Suprapubic skin (tissue), 4 donors: Measurements from ENCODE around the gene KANSL1. TPM values are rescaled to one million over a fixed set of nuclear protein-coding genes. Genes with fewer than 3 reads are reported as not detected.

Experiments
- DNase-seq, 2 donors: peaks; one replicate each; pipeline ENCODE4 v3.0.0-alpha.2; 2019; ENCODE audit warnings: low spot score in 2 of 2
- H3K27ac ChIP-seq: fragments of 200-600 bp; sonication (generic); one replicate; pipeline ENCODE4 v1.5.1; 2019
- H3K27me3 ChIP-seq: fragments of 200-600 bp; sonication (generic); one replicate; pipeline ENCODE4 v1.5.1; 2019
- H3K36me3 ChIP-seq: fragments of 200-600 bp; sonication (generic); one replicate; pipeline ENCODE4 v1.5.1; 2019
- H3K4me1 ChIP-seq: fragments of 200-600 bp; sonication (generic); one replicate; pipeline ENCODE4 v1.5.1; 2019
- H3K4me3 ChIP-seq: fragments of 200-600 bp; sonication (generic); one replicate; pipeline ENCODE4 v1.5.1; 2019; ENCODE audit warnings: mild to moderate bottlenecking
- H3K9me3 ChIP-seq: fragments of 200-600 bp; sonication (generic); one replicate; pipeline ENCODE4 v1.5.1; 2019
- EP300 ChIP-seq: sonication (generic); formaldehyde crosslinking; IDR thresholded peaks from one replicate; pipeline ENCODE4 v1.6.1; 2017; ENCODE audit warnings: antibody characterized with exemption
- POLR2A ChIP-seq, 2 donors: fragments of 450-650 bp; IDR thresholded peaks; one replicate each; pipeline ENCODE4 v1.6.1; 2017; ENCODE audit warnings: antibody characterized with exemption in 2 of 2, mild to moderate bottlenecking in 2 of 2, moderate library complexity in 2 of 2
- POLR2AphosphoS5 ChIP-seq, 3 donors: sonication (generic); formaldehyde crosslinking; IDR thresholded peaks; one replicate each; pipeline ENCODE4 v1.6.1; 2017; ENCODE audit warnings: antibody characterized with exemption in 3 of 3
- WGBS: methylation state at CpG from one replicate; pipeline ENCODE4 v1.1.5; 2018; 5-methylcytosine and 5-hydroxymethylcytosine counted together
- total RNA-seq, 4 donors: library from RNA; depleted of rRNA; stranded (reverse); fragments of >200 nt; gene quantifications; one replicate each; pipeline ENCODE4 v1.1.0, GENCODE V29; 2016
- TF ChIP-seq, protein P1 (sequence below), 2 donors: fragments of 200-600 bp in 1 of 2; fragments of 450-650 bp in 1 of 2; sonication (generic) in 1 of 2; IDR thresholded peaks; one replicate each; pipeline ENCODE4 v1.5.1; 2016 to 2019; ENCODE audit warnings: antibody characterized with exemption in 2 of 2, mild to moderate bottlenecking in 1 of 2, moderate library complexity in 1 of 2

The KANSL1 gene
- total RNA-seq, 4 donors from 2014 or later: 68.2 to 187 (median 79.0) TPM

DNA sequence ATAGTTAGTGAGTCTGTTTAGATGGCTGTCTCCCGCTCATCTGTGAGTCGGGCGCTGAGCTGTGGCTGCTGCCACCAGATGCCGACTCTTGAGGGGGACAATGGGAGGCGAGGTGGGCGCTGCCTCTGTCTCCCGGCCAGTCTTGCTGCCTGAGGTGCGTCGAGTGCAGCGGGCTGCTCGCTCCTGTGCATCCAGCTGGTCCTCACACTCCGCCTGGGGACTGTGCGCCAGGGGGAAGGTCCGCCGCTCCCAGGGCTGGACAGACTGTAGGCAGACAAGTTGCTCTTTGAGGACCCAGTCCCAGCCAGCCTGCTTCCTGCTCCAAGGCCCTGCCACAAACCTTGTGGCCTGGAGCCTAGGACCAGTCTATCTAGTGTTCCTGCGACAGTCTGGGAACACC is 161.8 kb downstream of the KANSL1 start:
- Histone ChIP-seq H3K27ac (no peak overlapping the region), H3K4me3 (no peak overlapping the region), H3K4me1 (no peaks in the 10 kb centered on the region), H3K36me3 (peaks cover 80% of the 10 kb centered on the region), H3K9me3 (no peaks in the 10 kb centered on the region), H3K27me3 (no peaks in the 10 kb centered on the region)
- WGBS: 80% methylated on average over 4 of the region's 16 CpGs
- TF ChIP-seq EP300 (no peak), POLR2A (IDR thresholded peaks at IDR 0.05) (no peak), POLR2AphosphoS5 (IDR thresholded peaks at IDR 0.05) (no peak)
- TF ChIP-seq, protein P1, sequence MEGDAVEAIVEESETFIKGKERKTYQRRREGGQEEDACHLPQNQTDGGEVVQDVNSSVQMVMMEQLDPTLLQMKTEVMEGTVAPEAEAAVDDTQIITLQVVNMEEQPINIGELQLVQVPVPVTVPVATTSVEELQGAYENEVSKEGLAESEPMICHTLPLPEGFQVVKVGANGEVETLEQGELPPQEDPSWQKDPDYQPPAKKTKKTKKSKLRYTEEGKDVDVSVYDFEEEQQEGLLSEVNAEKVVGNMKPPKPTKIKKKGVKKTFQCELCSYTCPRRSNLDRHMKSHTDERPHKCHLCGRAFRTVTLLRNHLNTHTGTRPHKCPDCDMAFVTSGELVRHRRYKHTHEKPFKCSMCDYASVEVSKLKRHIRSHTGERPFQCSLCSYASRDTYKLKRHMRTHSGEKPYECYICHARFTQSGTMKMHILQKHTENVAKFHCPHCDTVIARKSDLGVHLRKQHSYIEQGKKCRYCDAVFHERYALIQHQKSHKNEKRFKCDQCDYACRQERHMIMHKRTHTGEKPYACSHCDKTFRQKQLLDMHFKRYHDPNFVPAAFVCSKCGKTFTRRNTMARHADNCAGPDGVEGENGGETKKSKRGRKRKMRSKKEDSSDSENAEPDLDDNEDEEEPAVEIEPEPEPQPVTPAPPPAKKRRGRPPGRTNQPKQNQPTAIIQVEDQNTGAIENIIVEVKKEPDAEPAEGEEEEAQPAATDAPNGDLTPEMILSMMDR (IDR thresholded peaks at IDR 0.05): no peak
- no peak for DNase-seq

DNA sequence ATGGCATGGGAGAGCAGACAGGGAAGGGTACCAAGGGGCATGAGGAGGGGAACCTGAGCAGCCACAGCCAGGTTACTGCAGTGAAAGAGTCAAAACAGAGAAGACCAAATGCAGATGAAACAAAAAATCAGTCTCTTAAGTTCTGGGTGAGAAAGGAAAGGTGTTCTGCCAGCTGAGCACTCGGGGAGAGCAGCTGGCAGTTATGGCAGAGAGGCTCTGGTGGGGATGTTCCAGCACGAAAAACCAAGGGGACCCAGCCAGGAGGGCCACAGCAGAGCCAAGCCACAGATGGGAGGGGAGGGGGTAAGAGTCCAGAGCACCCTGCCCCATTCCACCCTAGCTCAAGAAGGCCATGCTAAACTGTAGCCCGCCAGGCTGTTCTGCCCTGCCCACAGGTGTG is 162.5 kb downstream of the KANSL1 start:
- no peak overlapping the region for H3K4me3 ChIP-seq
- TF ChIP-seq POLR2A (IDR thresholded peaks at IDR 0.05) (no peak), POLR2AphosphoS5 (IDR thresholded peaks at IDR 0.05) (no peak), EP300 (no peak)
- TF ChIP-seq, protein P1 (IDR thresholded peaks at IDR 0.05): no peak
- DNase-seq: no peak

DNA sequence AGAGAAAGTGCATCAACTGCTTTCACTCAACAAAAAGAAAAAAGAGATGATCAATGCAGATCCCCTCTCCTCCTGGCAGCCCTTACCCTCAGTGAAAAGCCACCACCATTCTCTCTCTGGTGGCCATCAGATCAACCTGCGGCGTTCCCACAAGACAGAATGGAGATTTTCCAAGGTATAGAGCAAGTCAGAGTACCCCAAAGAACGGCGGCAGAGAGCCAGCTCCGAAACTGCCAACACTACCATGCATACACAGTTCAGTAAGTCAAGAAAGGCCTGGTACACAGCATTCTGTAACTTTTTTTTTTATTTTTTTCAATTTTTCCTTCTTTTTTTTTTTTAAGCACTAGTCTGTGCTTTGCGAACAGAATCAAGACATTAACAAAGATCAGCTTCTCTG is 163.6 kb downstream of the KANSL1 start:
- no peak overlapping the region for H3K27ac ChIP-seq
- 97% methylated on average over 6 of the region's 6 CpGs for WGBS
- no peak for TF ChIP-seq POLR2A (IDR thresholded peaks at IDR 0.05)
- TF ChIP-seq, protein P1 (IDR thresholded peaks at IDR 0.05): no peak
- TF ChIP-seq EP300: no peak
- TF ChIP-seq POLR2AphosphoS5 (IDR thresholded peaks at IDR 0.05): no peak

More for the DNA sequence above, 162.5 kb downstream of the KANSL1 start:
- Histone ChIP-seq H3K36me3 (peaks cover 78% of the 10 kb centered on the region), H3K27ac (no peak overlapping the region), H3K4me1 (no peaks in the 10 kb centered on the region), H3K27me3 (no peaks in the 10 kb centered on the region), H3K9me3 (no peaks in the 10 kb centered on the region)
- 66% methylated on average over 3 of the region's 3 CpGs for WGBS

DNA sequence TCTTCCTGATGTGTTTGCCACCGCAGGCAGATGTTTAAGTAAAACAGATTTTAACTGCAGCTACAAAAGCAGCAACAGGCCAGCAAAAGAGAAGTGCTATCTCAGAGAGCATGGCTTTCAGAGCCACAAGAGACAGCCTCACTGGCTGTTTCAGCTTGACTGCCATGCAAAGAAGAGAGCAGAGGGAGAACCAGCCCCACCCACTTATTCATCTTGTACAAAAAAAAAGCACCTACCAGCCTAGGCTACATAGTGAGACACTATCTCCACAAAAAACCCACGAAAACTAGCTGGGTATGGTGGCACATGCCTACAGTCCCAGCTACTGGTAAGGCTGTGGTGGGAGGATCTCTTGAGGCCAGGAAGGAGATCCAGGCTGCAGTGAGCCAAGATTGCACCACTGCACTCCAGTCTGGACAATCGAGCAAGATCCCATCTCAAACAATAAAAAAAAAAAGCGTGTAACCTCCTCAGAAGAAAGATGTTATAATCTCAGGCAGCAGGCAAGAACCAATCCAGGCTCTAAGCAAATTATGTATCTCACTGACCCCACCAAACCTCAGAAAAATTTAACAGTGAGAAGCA is 164.2 kb downstream of the KANSL1 start:
- TF ChIP-seq POLR2A (IDR thresholded peaks at IDR 0.05) (no peak), POLR2AphosphoS5 (IDR thresholded peaks at IDR 0.05) (no peak), EP300 (no peak)
- TF ChIP-seq, protein P1 (IDR thresholded peaks at IDR 0.05): no peak
- DNase-seq: no peak
- Histone ChIP-seq H3K4me1 (peaks cover 3% of the 10 kb centered on the region), H3K4me3 (no peak overlapping the region), H3K36me3 (peaks cover 73% of the 10 kb centered on the region), H3K27me3 (no peaks in the 10 kb centered on the region), H3K27ac (no peak overlapping the region), H3K9me3 (no peaks in the 10 kb centered on the region)
- 74% methylated on average over 4 of the region's 4 CpGs for WGBS

More for the DNA sequence above, 163.6 kb downstream of the KANSL1 start:
- H3K36me3 ChIP-seq: peaks cover 77% of the 10 kb centered on the region
- H3K9me3 ChIP-seq: no peaks in the 10 kb centered on the region
- no peak for DNase-seq
- peaks cover 3% of the 10 kb centered on the region for H3K4me1 ChIP-seq
- H3K4me3 ChIP-seq: no peak overlapping the region
- no peaks in the 10 kb centered on the region for H3K27me3 ChIP-seq

DNA sequence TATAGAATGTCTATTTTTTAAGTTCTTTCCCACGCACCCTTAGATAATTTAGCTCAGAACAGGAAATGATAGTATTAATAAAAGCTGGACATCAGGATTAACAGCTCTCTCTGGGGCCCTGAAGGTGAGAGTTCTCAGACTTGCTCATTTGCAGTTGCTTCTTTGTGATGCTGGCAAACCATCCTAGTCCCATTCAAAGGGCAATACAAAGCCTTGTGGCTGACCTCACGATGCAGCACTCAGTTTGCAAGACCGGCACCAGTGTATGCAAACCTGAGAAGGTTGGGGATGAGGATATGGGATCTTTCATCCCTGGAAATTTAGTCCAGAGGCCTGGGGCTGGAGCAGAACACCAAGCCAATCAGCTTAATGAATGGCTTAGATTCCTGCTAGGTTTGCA is 164.9 kb downstream of the KANSL1 start:
- H3K36me3 ChIP-seq: peaks cover 66% of the 10 kb centered on the region
- TF ChIP-seq POLR2A (IDR thresholded peaks at IDR 0.05) (no peak), EP300 (no peak), POLR2AphosphoS5 (IDR thresholded peaks at IDR 0.05) (no peak)
- TF ChIP-seq, protein P1 (IDR thresholded peaks at IDR 0.05): no peak
- H3K9me3 ChIP-seq: no peaks in the 10 kb centered on the region
- H3K27ac ChIP-seq: no peak overlapping the region
- no peak overlapping the region for H3K4me3 ChIP-seq
- H3K4me1 ChIP-seq: peaks cover 3% of the 10 kb centered on the region
- DNase-seq: no peak
- H3K27me3 ChIP-seq: no peaks in the 10 kb centered on the region
- WGBS: 86% methylated on average over 3 of the region's 3 CpGs
